Neutrophil (primary cell): ENCODE data around the gene OR51A4.
"Not testable (repeated sequence)": the region's sequence is repeated elsewhere in the genome, so short reads cannot be mapped to it uniquely, and the experiment has no call there.

Experiments
- H3K27ac ChIP-seq: fragments of 200-600 bp; sonication (generic); 2 replicates; pipeline ENCODE4 v1.5.1; 2016; ENCODE audit warnings: mild to moderate bottlenecking, moderate library complexity
- H3K27me3 ChIP-seq: fragments of 200-600 bp; sonication (generic); 2 replicates; pipeline ENCODE4 v1.6.0; 2016; ENCODE audit warnings: mild to moderate bottlenecking
- H3K36me3 ChIP-seq: fragments of 200-600 bp; sonication (generic); 2 replicates; pipeline ENCODE4 v1.5.1; 2017
- H3K4me1 ChIP-seq, 2 experiments: fragments of 200-600 bp in 1 of 2; sonication (generic) in 1 of 2; 1 replicate in 1 of 2; 2 replicates in 1 of 2; pipeline versions ENCODE4 v1.5.1 to v1.6.1; 2013 to 2016; ENCODE audit warnings: low read depth in 1 of 2, low read length in 1 of 2, mild to moderate bottlenecking in 1 of 2, moderate library complexity in 1 of 2; ENCODE audit not compliant: control insufficient read depth in 1 of 2, insufficient read depth in 1 of 2
- H3K4me3 ChIP-seq, 2 experiments: fragments of 200-600 bp in 1 of 2; sonication (generic) in 1 of 2; 1 replicate in 1 of 2; 2 replicates in 1 of 2; pipeline ENCODE4 v1.5.1; 2013 to 2016; ENCODE audit warnings: low read depth in 1 of 2, low read length in 1 of 2, mild to moderate bottlenecking in 1 of 2, moderate library complexity in 1 of 2
- H3K9me3 ChIP-seq: fragments of 200-600 bp; sonication (generic); 2 replicates; pipeline ENCODE4 v1.5.1; 2016
- TF ChIP-seq, protein P1 (sequence below): fragments of 200-600 bp; sonication (generic); IDR thresholded peaks from 2 replicates; pipeline ENCODE4 v1.5.1; 2016; ENCODE audit warnings: antibody characterized with exemption

The OR51A4 gene

DNA sequence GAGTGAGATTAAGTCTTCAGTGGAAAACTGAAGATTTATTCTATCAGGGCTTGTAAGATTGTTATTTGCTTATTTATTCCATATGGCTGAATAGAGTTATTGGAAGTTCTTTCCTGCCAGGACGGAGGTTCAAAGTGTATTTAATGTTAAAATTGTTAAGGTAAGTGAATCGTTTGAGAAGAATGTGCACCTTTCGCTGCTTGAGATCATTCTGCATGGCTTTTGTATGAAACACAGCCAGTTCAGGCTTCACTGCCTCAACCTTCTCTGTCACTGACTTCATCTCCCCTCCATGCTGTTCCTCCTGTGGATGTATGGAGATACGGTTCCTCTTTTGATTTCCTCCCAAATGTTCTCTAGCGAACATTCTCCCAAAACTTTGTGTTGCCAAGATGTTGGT is 28.0 kb upstream of the OR51A4 start:
- H3K27ac ChIP-seq: no peak overlapping the region
- no peaks in the 10 kb centered on the region for H3K9me3 ChIP-seq
- TF ChIP-seq, protein P1, sequence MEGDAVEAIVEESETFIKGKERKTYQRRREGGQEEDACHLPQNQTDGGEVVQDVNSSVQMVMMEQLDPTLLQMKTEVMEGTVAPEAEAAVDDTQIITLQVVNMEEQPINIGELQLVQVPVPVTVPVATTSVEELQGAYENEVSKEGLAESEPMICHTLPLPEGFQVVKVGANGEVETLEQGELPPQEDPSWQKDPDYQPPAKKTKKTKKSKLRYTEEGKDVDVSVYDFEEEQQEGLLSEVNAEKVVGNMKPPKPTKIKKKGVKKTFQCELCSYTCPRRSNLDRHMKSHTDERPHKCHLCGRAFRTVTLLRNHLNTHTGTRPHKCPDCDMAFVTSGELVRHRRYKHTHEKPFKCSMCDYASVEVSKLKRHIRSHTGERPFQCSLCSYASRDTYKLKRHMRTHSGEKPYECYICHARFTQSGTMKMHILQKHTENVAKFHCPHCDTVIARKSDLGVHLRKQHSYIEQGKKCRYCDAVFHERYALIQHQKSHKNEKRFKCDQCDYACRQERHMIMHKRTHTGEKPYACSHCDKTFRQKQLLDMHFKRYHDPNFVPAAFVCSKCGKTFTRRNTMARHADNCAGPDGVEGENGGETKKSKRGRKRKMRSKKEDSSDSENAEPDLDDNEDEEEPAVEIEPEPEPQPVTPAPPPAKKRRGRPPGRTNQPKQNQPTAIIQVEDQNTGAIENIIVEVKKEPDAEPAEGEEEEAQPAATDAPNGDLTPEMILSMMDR: no peak
- H3K36me3 ChIP-seq: no peaks in the 10 kb centered on the region
- H3K4me3 ChIP-seq: no peak overlapping the region
- H3K4me1 ChIP-seq: no peaks in the 10 kb centered on the region
- H3K27me3 ChIP-seq: no peaks in the 10 kb centered on the region

DNA sequence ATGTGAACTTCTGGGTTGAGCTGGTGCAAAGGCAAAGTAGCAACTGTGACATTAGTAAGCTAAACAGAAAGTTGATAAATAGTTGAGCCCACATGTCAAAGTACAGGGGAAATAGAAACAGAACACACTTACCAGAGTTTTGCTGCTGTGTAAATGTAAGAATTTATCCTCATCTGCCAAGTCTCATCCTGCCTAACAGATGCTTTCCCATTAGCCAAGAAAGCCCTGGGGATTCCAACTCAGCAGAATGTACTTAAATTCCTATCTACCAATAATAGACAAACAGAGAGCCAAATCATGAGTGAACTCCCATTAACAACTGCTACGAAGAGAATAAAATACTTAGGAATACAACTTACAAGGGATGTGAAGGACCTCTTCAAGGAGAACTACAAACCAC is 15.4 kb upstream of the OR51A4 start:
- TF ChIP-seq, protein P1: no peak

DNA sequence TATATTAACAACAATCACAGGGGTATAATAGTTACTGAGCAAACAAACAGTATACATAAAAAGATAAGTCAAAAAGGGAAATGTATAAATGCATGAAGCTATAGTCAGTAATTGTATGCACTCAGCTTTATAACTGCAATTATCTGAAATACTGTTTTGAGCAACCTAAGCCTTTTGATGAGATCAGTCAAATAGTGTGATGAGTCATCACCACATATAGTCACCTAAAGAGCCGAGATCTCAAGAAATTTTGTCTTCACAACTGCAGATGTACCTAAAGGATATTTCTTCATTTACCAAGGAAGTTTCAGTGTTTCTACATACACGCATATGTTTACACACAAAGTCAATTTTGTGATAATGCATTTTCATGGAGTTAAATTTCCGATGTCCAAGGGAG is 13.5 kb upstream of the OR51A4 start:
- Histone ChIP-seq H3K27me3 (no peaks in the 10 kb centered on the region), H3K4me1 (no peaks in the 10 kb centered on the region), H3K36me3 (no peaks in the 10 kb centered on the region), H3K4me3 (no peak overlapping the region), H3K27ac (no peak overlapping the region), H3K9me3 (no peaks in the 10 kb centered on the region)
- TF ChIP-seq, protein P1: no peak

More for the DNA sequence above, 15.4 kb upstream of the OR51A4 start:
- Histone ChIP-seq H3K4me3 (no peak overlapping the region), H3K27ac (no peak overlapping the region), H3K4me1 (no peaks in the 10 kb centered on the region), H3K9me3 (no peaks in the 10 kb centered on the region), H3K36me3 (no peaks in the 10 kb centered on the region), H3K27me3 (no peaks in the 10 kb centered on the region)

DNA sequence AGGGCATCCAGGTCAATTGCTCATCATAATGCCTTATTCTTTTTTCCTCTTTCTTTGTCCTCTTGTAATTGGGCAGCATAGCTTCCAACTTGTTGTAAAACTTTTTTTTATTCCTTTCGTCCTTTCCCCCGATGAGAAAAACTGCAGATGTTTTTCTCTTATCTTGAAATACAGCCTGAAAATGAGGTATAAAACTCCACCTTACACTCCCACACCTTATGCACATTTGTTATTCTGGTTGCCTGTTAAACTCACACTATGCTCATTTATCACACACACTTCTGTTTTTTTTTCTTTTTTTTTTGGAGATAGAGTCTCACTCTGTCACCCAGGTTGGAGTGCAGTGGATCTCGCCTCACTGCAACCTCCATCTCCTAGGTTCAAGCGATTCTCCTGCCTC is 10.0 kb upstream of the OR51A4 start:
- Histone ChIP-seq H3K4me3 (no peak overlapping the region), H3K36me3 (no peaks in the 10 kb centered on the region), H3K27ac (no peak overlapping the region), H3K4me1 (no peaks in the 10 kb centered on the region), H3K27me3 (no peaks in the 10 kb centered on the region), H3K9me3 (no peaks in the 10 kb centered on the region)
- TF ChIP-seq, protein P1: no peak

DNA sequence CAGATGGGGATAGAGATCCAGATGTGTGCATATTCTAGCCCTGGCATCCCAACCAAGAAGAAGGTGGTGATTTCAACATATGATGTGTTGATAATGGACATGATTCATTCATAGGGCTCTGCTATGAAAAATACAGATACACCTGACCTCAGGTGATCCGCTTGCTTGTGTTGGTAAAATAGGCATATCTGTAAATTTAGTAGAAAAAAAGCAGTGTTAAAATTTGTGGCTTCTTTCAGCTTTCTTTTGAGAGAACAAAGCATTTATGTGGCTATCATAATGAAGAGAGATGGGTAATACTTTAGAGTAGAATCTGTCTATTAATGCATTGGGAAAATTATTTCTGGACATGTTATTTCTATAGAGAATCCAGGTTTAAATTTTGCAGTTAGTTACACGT is 8.2 kb upstream of the OR51A4 start, which contains the start of gene OR51A2:
TSS of gene OR51A2 (minus strand) at position 101 of the 400 bp plus-strand sequence. CDS start at position 101, 0 bp downstream.
- not testable (repeated sequence) for H3K9me3 ChIP-seq, H3K4me3 ChIP-seq, H3K4me1 ChIP-seq, H3K27ac ChIP-seq, H3K27me3 ChIP-seq, H3K36me3 ChIP-seq

DNA sequence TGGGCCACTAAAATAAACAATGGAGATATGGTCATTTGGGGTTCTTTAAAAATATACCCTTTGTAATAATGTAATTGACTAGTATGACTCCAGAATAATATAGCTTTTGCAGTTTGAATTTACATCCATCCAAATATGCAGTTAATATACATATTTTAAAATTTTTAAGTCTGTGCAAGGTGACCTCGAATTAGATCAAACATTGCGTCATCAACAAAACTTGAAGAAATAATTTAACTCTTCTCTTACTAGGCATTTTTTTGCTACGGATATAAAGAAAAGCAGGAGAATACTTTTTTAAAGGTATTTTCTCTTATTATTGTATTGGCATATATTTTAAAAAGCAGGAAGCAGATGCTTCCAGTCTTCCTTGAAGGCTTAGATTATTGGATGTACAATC is 10.7 kb downstream of the OR51A4 start:
- TF ChIP-seq, protein P1: no peak
- H3K4me3 ChIP-seq: no peak overlapping the region

More for the DNA sequence above, 10.7 kb downstream of the OR51A4 start:
- Histone ChIP-seq H3K27me3 (no peaks in the 10 kb centered on the region), H3K4me1 (no peaks in the 10 kb centered on the region), H3K27ac (no peak overlapping the region), H3K9me3 (no peaks in the 10 kb centered on the region), H3K36me3 (no peaks in the 10 kb centered on the region)
